HUES48 (cell line): ENCODE measurements around the gene PDZRN3.

Source experiments
- H3K27ac ChIP-seq: one replicate; pipeline ENCODE4 v1.7.0; 2013; ENCODE audit warnings: low read depth, low read length, inconsistent platforms
- H3K27me3 ChIP-seq: 2 replicates; pipeline ENCODE4 v1.6.1; 2013; ENCODE audit warnings: mild to moderate bottlenecking, low read length; ENCODE audit not compliant: control insufficient read depth, insufficient read depth
- H3K36me3 ChIP-seq: 2 replicates; pipeline ENCODE4 v1.6.1; 2013; ENCODE audit warnings: low read length; ENCODE audit not compliant: control insufficient read depth, insufficient read depth
- H3K4me1 ChIP-seq: 2 replicates; pipeline ENCODE4 v1.6.1; 2013; ENCODE audit warnings: mild to moderate bottlenecking, low read length; ENCODE audit not compliant: control insufficient read depth, insufficient read depth
- H3K4me3 ChIP-seq: 2 replicates; pipeline ENCODE4 v1.5.1; 2013; ENCODE audit warnings: mild to moderate bottlenecking, low read depth, low read length
- H3K9ac ChIP-seq: 2 replicates; pipeline ENCODE4 v1.6.1; 2013; ENCODE audit warnings: mild to moderate bottlenecking, low read depth, low read length, moderate library complexity
- H3K9me3 ChIP-seq: 2 replicates; pipeline ENCODE4 v1.6.1; 2013; ENCODE audit warnings: low read length; ENCODE audit not compliant: control insufficient read depth, insufficient read depth

The PDZRN3 gene

GRCh38 chr3:73419179-73419803 lies 205.4 kb downstream of the PDZRN3 start:
- Histone ChIP-seq H3K4me1 (peaks cover 10% of the 10 kb centered on the region; the same call in 1 of the 2 replicates), H3K27me3 (no peaks in the 10 kb centered on the region), H3K9ac (no peak overlapping the region), H3K27ac (no peak overlapping the region), H3K36me3 (no peaks in the 10 kb centered on the region), H3K9me3 (no peaks in the 10 kb centered on the region), H3K4me3 (no peak overlapping the region)

- Histone ChIP-seq H3K27me3 (no peaks in the 10 kb centered on the region), H3K36me3 (no peaks in the 10 kb centered on the region), H3K4me3 (no peak overlapping the region), H3K4me1 (peaks cover 10% of the 10 kb centered on the region; the same call in 1 of the 2 replicates), H3K27ac (no peak overlapping the region), H3K9ac (no peak overlapping the region), H3K9me3 (no peaks in the 10 kb centered on the region)
Measured at GRCh38 chr3:73418681-73419080, 206.1 kb downstream of the PDZRN3 start.

- no peaks in the 10 kb centered on the region for H3K27me3 ChIP-seq
- H3K36me3 ChIP-seq = no peaks in the 10 kb centered on the region
Measured at GRCh38 chr3:73415118-73415517, 209.6 kb downstream of the PDZRN3 start.

GRCh38 chr3:73413619-73414018 lies 211.1 kb downstream of the PDZRN3 start:
- Histone ChIP-seq H3K27me3 (no peaks in the 10 kb centered on the region), H3K4me1 (peaks cover 7% of the 10 kb centered on the region; the same call in 1 of the 2 replicates), H3K9me3 (no peaks in the 10 kb centered on the region), H3K36me3 (no peaks in the 10 kb centered on the region), H3K9ac (no peak overlapping the region), H3K4me3 (no peak overlapping the region), H3K27ac (no peak overlapping the region)

More at GRCh38 chr3:73415118-73415517, 209.6 kb downstream of the PDZRN3 start:
- Histone ChIP-seq H3K4me3 (no peak overlapping the region), H3K9me3 (no peaks in the 10 kb centered on the region), H3K27ac (no peak overlapping the region), H3K4me1 (peaks cover 7% of the 10 kb centered on the region; the same call in 1 of the 2 replicates), H3K9ac (no peak overlapping the region)

GRCh38 chr3:73411993-73412392 lies 212.7 kb downstream of the PDZRN3 start:
- Histone ChIP-seq H3K36me3 (no peaks in the 10 kb centered on the region), H3K4me1 (peaks cover 7% of the 10 kb centered on the region; the same call in 1 of the 2 replicates), H3K27ac (no peak overlapping the region), H3K4me3 (no peak overlapping the region), H3K9ac (no peak overlapping the region), H3K27me3 (no peaks in the 10 kb centered on the region), H3K9me3 (no peaks in the 10 kb centered on the region)

- peaks cover 7% of the 10 kb centered on the region; the same call in 1 of the 2 replicates for H3K4me1 ChIP-seq
- no peaks in the 10 kb centered on the region for H3K27me3 ChIP-seq
- no peak overlapping the region for H3K27ac ChIP-seq
- no peaks in the 10 kb centered on the region for H3K9me3 ChIP-seq
- no peak overlapping the region for H3K4me3 ChIP-seq
- no peaks in the 10 kb centered on the region for H3K36me3 ChIP-seq
- no peak overlapping the region for H3K9ac ChIP-seq
Measured at GRCh38 chr3:73411545-73411944, 213.2 kb downstream of the PDZRN3 start.

GRCh38 chr3:73409138-73409763 lies 215.5 kb downstream of the PDZRN3 start:
- Histone ChIP-seq H3K4me3 (no peak overlapping the region), H3K4me1 (peaks cover 5% of the 10 kb centered on the region), H3K9ac (no peak overlapping the region), H3K27ac (no peak overlapping the region), H3K9me3 (no peaks in the 10 kb centered on the region), H3K27me3 (no peaks in the 10 kb centered on the region), H3K36me3 (no peaks in the 10 kb centered on the region)

GRCh38 chr3:73408634-73409033 lies 216.1 kb downstream of the PDZRN3 start:
- H3K36me3 ChIP-seq = no peaks in the 10 kb centered on the region
- no peak overlapping the region for H3K9ac ChIP-seq
- no peaks in the 10 kb centered on the region for H3K27me3 ChIP-seq
- H3K4me1 ChIP-seq = peaks cover 8% of the 10 kb centered on the region
- H3K4me3 ChIP-seq = no peak overlapping the region
- no peaks in the 10 kb centered on the region for H3K9me3 ChIP-seq
- H3K27ac ChIP-seq = no peak overlapping the region

- Histone ChIP-seq H3K36me3 (no peaks in the 10 kb centered on the region), H3K4me3 (no peak overlapping the region), H3K9me3 (no peaks in the 10 kb centered on the region), H3K4me1 (peaks cover 8% of the 10 kb centered on the region), H3K27ac (no peak overlapping the region), H3K27me3 (no peaks in the 10 kb centered on the region), H3K9ac (no peak overlapping the region)
Measured at GRCh38 chr3:73407577-73407976, 217.2 kb downstream of the PDZRN3 start.

GRCh38 chr3:73405853-73406252 lies 218.9 kb downstream of the PDZRN3 start:
- H3K4me3 ChIP-seq = no peak overlapping the region
- H3K27ac ChIP-seq = no peak overlapping the region
- peaks cover 8% of the 10 kb centered on the region for H3K4me1 ChIP-seq

GRCh38 chr3:73405000-73405399 lies 219.7 kb downstream of the PDZRN3 start:
- Histone ChIP-seq H3K27ac (no peak overlapping the region), H3K36me3 (no peaks in the 10 kb centered on the region), H3K4me3 (no peak overlapping the region), H3K27me3 (no peaks in the 10 kb centered on the region), H3K9ac (no peak overlapping the region), H3K9me3 (no peaks in the 10 kb centered on the region), H3K4me1 (peaks cover 8% of the 10 kb centered on the region)

More at GRCh38 chr3:73405853-73406252, 218.9 kb downstream of the PDZRN3 start:
- Histone ChIP-seq H3K9ac (no peak overlapping the region), H3K27me3 (no peaks in the 10 kb centered on the region), H3K36me3 (no peaks in the 10 kb centered on the region), H3K9me3 (no peaks in the 10 kb centered on the region)
